Mucosa of gallbladder (tissue), 1 donor: ENCODE measurements around the gene GBE1. TPM values are rescaled to one million over a fixed set of nuclear protein-coding genes. Genes with fewer than 3 reads are reported as not detected.
A peak's percentile ranks its signal among the peaks of the same experiment; 100 is the strongest.
"Not testable (repeated sequence)": the region's sequence is repeated elsewhere in the genome, so short reads cannot be mapped to it uniquely, and the experiment has no call there.

Source experiments
- DNase-seq: peaks from one replicate; pipeline ENCODE4 v3.0.0-alpha.2; 2020; ENCODE audit warnings: low spot score
- total RNA-seq: library from RNA; stranded (reverse); gene quantifications from one replicate; pipeline ENCODE4 v1.2.1, GENCODE V29; 2021
- donor health status: DM: no; HTN: no; CAD: no.

GBE1 gene
- total RNA-seq, 1 donor from 2014 or later: 17.2 TPM

GRCh38 chr3:81753416-81754027 lies 7.9 kb downstream of the GBE1 start:
- no peak for DNase-seq

DNA sequence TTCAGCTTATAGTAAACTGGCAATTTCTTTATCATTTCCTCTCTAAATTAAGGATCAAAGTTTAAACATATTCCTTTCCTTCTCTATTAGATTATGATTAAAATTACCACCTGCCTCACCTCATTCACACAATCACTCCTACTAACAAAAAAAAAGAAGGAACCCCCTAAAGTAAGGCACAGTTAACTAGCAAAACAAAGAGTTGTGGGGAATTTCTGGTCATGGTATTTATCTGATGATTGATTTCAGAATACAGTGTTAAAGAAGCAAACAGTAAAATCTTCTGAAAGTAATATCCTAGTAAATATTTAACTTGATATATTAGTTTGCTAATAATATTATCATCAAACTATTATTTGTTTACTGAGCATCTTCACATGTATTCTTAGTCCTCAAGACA lies 8.8 kb downstream of the GBE1 start:
- no peak for DNase-seq

GRCh38 chr3:81749265-81749664 lies 12.2 kb downstream of the GBE1 start:
- no peak for DNase-seq

GRCh38 chr3:81747280-81747679 lies 14.2 kb downstream of the GBE1 start:
- DNase-seq: not testable (repeated sequence)

GRCh38 chr3:81744366-81744765 lies 17.1 kb downstream of the GBE1 start:
- no peak for DNase-seq

DNA sequence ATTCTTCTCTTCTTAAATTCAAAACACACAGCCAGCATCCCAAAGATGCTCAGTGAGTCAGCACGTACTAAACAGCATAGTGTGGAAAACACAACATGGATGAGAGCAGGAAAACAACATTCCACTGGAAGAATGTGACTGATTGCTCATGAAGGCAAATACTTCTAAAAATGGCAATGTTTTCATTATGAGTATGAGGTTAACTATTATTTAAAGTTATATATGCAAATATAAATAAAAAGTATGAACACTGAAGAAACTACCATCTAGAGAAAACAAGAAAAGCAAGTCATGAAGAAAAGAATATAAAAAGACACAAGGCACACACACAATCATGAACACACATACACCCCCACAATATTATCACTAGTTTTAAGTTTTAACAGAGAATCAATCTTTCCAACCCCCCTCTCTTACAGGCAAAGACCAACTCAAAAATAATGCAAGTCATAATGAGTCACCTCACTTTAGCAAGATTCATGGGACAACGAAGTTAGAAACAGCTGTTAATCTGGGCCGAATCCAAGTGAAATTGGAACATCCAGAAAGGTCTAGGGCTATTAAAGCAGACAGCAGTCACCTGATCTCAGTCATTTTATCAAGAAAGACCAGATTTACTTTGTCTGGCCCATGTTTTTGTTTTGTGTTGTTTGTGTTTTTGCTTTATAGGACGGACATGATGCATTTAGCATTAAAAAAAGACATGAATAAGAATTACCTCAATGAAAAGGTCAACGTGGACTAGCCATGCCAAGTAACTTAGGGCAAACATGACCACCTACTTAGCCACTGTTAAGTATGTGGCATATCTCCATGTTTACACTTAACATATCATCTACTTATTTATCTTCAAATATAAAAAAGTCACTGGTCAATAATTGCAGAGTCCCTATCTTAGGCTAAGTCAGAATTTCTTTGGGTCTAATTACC lies 18.1 kb downstream of the GBE1 start:
- DNase-seq: peak; percentile 37

DNA sequence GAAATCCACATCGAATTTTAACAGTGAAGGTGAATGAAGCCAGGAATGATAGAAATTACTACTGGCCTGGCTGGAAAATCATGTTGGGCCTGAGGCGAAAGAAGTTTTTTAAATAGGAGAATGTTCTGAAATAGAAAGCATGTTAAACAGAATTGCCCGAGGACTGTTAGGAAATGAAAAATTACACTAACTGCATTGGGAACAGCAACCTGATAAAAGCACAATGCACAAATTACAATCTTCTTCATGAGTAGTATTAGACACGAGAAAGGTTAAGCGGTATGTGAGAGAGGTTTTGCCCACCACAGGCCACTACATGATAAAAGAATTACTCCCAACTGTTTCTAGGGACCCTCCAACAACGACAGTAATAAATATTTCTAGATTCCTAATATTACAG lies 18.9 kb downstream of the GBE1 start:
- DNase-seq: no peak

- no peak for DNase-seq
Observed at GRCh38 chr3:81741216-81741615, 20.2 kb downstream of the GBE1 start.

GRCh38 chr3:81740731-81741130 lies 20.7 kb downstream of the GBE1 start:
- DNase-seq: no peak

DNA sequence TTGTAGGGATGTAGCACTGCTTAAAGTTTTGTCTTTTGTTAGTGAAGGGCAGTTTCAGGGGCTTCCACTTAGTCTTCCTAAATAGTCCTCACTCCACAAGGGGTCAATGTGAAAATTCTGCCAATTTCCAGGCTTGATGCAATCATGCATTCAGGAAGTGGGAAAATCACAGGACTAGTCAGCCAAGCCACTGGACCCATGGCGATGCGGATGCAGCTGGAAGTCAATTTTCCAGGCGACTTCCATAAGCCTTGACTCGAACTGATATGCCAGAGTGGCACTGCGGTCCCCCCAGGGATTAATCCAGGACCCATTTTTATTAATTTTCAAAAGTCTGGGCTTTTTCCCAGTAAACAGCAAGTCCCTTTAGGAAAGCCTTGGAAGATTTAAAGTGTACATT lies 26.1 kb downstream of the GBE1 start:
- no peak for DNase-seq

GRCh38 chr3:81734742-81735141 lies 26.7 kb downstream of the GBE1 start:
- DNase-seq: no peak

GRCh38 chr3:81732642-81733041 lies 28.8 kb downstream of the GBE1 start:
- DNase-seq: no peak

DNA sequence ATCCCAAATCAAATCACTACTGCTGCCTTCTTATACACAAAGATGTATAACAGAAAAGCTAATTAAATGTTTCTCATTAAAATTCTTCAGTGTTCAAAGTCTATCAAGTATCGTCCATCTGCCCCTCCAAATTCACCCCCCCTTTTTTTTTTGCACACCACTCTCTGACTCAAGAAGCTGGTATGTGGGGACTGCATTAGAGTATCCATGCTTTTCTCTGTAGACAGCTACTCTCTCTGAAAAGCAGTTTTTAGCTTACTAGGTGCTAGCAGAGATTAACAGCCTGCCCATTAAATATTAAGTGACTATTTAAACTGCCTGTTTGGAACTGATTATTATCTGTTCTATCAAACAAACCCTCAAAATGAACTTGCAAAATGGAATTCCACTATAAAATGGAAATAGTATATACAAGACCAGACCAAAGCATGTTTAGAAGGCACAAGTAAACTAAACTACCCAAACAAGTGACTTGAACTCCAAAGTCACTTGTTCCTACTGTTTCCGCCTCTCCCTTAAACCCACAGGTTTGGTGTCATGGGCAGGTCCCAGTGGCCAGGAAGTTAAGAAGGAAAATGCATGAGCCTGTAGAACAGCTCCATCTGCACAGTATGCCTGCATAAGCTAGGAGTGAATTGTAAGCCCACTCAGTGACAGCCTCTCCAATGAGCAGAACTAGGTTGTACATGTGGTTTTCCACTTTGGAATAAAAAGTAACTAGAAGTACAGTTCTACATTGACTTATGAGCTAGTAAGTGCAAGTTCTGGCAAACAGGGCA lies 32.5 kb downstream of the GBE1 start:
- no peak for DNase-seq

DNA sequence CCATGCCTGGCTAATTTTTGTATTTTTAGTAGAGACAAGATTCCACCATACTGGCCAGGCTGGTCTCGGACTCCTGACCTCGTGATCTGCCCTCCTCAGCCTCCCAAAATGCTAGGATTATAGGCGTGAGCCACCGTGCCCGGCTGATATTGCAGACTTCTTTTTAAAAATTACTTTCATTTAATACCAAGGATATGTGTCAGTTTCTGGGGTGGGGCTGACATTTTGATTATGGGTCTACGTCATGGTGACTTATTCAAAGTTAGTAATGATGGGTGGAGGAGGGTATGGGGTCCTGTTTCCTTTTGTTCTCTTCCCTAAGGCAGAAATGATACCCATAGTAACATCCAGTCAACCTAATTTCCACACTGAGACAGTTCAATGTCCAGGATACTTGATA lies 34.7 kb downstream of the GBE1 start:
- DNase-seq: no peak

DNA sequence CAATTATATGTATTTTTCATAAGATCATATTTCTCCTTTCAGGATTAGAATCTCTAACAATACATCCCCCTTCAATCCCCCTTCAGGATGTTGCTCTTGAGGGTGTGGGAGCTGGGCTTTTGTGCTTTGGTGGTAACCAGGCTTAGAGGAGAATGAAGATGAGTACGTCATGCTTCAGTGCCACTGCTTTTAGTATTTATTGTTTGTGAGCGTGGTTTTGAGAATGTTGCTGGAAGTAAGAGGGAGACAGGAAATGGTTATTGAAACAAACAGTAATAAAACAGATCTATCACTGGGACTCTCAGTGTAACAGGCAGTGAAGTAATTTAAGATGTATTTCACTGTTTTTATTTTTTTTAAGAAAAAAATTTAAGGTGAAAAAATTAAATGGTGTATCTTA lies 35.3 kb downstream of the GBE1 start:
- DNase-seq: no peak

GRCh38 chr3:81723732-81724313 lies 37.6 kb downstream of the GBE1 start:
- DNase-seq: no peak

GRCh38 chr3:81718311-81718710 lies 43.1 kb downstream of the GBE1 start:
- DNase-seq: no peak

DNA sequence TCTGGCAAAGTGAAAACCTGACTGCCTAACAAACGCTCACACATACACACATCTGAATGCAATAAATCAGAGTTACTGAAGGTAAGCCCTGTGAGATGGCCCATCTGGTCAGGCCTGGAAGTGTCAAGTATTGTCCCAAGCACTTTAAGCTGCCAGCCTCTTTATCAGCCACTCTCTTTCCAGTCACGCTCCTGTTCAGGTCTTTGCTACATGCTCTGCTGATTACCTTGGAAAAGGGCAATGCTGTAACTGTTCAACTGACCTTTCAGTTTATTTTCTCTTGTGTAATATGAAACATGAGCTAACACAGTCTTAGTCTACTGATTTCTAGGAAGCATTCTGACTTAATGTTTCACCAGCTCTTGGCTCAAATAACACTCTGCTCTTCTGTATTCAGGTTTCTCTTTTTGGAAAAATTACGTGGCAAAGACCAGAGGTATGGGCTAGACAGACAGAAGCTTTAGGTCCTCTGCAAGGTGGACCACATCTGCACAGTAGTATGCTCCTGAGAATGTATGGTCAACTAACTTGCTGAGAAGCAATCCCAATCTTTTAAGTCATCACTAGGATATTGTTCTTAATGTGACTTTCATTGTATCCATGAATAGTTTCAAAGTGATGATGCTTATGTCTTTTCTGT lies 44.5 kb downstream of the GBE1 start:
- DNase-seq: peak; percentile 35

GRCh38 chr3:81713031-81713430 lies 48.4 kb downstream of the GBE1 start:
- DNase-seq: no peak

- DNase-seq: no peak
Observed at GRCh38 chr3:81709606-81710005, 51.8 kb downstream of the GBE1 start.

- DNase-seq: no peak
Observed at GRCh38 chr3:81707996-81708395, 53.4 kb downstream of the GBE1 start.

DNA sequence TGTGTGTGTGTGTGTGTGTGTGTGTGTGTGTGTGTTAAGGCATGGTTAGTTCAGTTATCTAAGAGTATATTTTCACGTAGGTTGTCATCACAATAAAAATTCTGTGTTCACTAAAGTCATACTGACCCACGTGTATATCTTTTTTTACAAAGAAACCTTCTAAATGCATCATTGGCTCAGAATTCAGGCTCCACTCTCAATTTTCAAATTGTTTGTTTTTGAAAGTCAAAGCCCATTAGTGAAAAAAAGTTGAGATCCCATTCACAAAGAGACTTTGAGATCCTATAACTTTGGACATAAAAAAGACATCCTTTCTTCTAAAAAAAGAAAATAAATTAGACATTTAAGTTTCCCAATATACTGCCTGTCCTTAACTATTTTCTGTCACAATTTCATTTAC lies 59.3 kb downstream of the GBE1 start:
- DNase-seq: no peak
